Naive thymus-derived CD8-positive, alpha-beta T cell (primary cell): ENCODE results near the gene SMS. TPM values are rescaled to one million over a fixed set of nuclear protein-coding genes. Genes with fewer than 3 reads are reported as not detected.
A peak's percentile ranks its signal among the peaks of the same experiment; 100 is the strongest.

Source experiments
- ATAC-seq, 2 donors: fragments of 150-1000 bp; cut with Tn5 transposase in 1 of 2; sonication (Bioruptor Pico), chemical (Tn5 transposase) in 1 of 2; 1 replicate in 1 of 2; 2 replicates in 1 of 2; pipeline ENCODE4 v1.10.0; 2021; ENCODE audit warnings: mild to moderate bottlenecking in 2 of 2, moderate library complexity in 2 of 2
- POLR2A ChIA-PET: fragments of 350-600 bp; sonication (Branson Sonifier 250); formaldehyde crosslinking; loops from one replicate; lab custom pipeline; 2021; ENCODE audit warnings: antibody characterized with exemption; lab: Charles Lee
- DNase-seq, 10 donors: peaks; one replicate each; pipeline versions ENCODE4 v3.0.0 to v3.0.0-alpha.2; 2020 to 2022
- H3K27ac Mint-ChIP-seq, 10 donors: one replicate each; pipeline ENCODE4 v1.8.0; 2020 to 2022; ENCODE audit warnings: mild to moderate bottlenecking in 10 of 10, mixed read lengths in 10 of 10, moderate library complexity in 4 of 10, inconsistent platforms in 1 of 10
- H3K27me3 Mint-ChIP-seq, 5 donors: one replicate each; pipeline ENCODE4 v1.8.0; 2021 to 2022; ENCODE audit warnings: mixed read lengths in 5 of 5
- H3K36me3 Mint-ChIP-seq, 3 donors: one replicate each; pipeline ENCODE4 v1.8.0; 2020 to 2022; ENCODE audit warnings: mixed read lengths in 3 of 3, mild to moderate bottlenecking in 2 of 3, inconsistent platforms in 1 of 3
- H3K4me1 Mint-ChIP-seq, 4 donors: one replicate each; pipeline ENCODE4 v1.8.0; 2021 to 2022; ENCODE audit warnings: mixed read lengths in 4 of 4
- H3K4me3 Mint-ChIP-seq, 10 donors: one replicate each; pipeline ENCODE4 v1.8.0; 2020 to 2022; ENCODE audit warnings: mild to moderate bottlenecking in 10 of 10, mixed read lengths in 10 of 10, moderate library complexity in 6 of 10, inconsistent platforms in 1 of 10
- H3K9me3 Mint-ChIP-seq, 9 donors: one replicate each; pipeline ENCODE4 v1.8.0; 2020 to 2022; ENCODE audit warnings: mixed read lengths in 9 of 9, mild to moderate bottlenecking in 3 of 9, inconsistent platforms in 1 of 9, moderate library complexity in 1 of 9
- polyA plus RNA-seq, 3 donors: library from polyadenylated mRNA; unstranded; fragments of 300-500 nt; fragmentation: Illumina TruSeq; gene quantifications; one replicate each; pipeline ENCODE4 v1.2.3, GENCODE V29; 2021
- total RNA-seq, 8 experiments: library from RNA in 2 of 8; stranded (reverse) in 2 of 8; gene quantifications; one replicate each; pipeline ENCODE4 v1.2.3 and lab custom pipeline; 2021 to 2026

Gene SMS
- total and polyA plus RNA-seq, 5 experiments from 2014 or later = 19.2 to 39.5 (median 32.7) TPM

- POLR2A ChIA-PET = no interaction called here
- DNase-seq = no peak
- peaks cover 3 to 28% (median 19%) of the 10 kb centered on the region in 4 donors for H3K4me1 Mint-ChIP-seq
- peak overlapping the region in 2 of 10 donors; percentile 15 to 41 for H3K27ac Mint-ChIP-seq
- peak in 1 of 2 donors; percentile 14 for ATAC-seq
- no peak overlapping the region for H3K4me3 Mint-ChIP-seq
- peaks cover 0 to 44% (median 7%) of the 10 kb centered on the region in 3 donors for H3K36me3 Mint-ChIP-seq
- no peaks in the 10 kb centered on the region for H3K27me3 Mint-ChIP-seq
- H3K9me3 Mint-ChIP-seq = no peaks in the 10 kb centered on the region
Observed at GRCh38 chrX:21993265-21993664, 52.8 kb downstream of the SMS start.

- DNase-seq = no peak
- POLR2A ChIA-PET = no interaction called here
Observed at GRCh38 chrX:21996872-21997455, 56.5 kb downstream of the SMS start.

GRCh38 chrX:21998037-21998436, 57.5 kb downstream of the SMS start:
- Mint-ChIP-seq H3K27me3 (no peaks in the 10 kb centered on the region), H3K27ac (no peak overlapping the region), H3K4me3 (no peak overlapping the region), H3K9me3 (no peaks in the 10 kb centered on the region), H3K4me1 (peaks cover 3 to 30% (median 18%) of the 10 kb centered on the region in 4 donors), H3K36me3 (peaks cover 0 to 20% (median 6%) of the 10 kb centered on the region in 3 donors)
- ATAC-seq (no peak), DNase-seq (no peak)
- POLR2A ChIA-PET = no interaction called here

More at GRCh38 chrX:21996872-21997455, 56.5 kb downstream of the SMS start:
- H3K36me3 Mint-ChIP-seq = peaks cover 0 to 28% (median 6%) of the 10 kb centered on the region in 3 donors
- no peaks in the 10 kb centered on the region for H3K27me3 Mint-ChIP-seq
- peak overlapping the region in 4 of 10 donors; percentile 27 to 56 (median 38) for H3K27ac Mint-ChIP-seq
- peaks cover 3 to 26% (median 16%) of the 10 kb centered on the region in 4 donors for H3K4me1 Mint-ChIP-seq
- H3K4me3 Mint-ChIP-seq = no peak overlapping the region
- no peaks in the 10 kb centered on the region for H3K9me3 Mint-ChIP-seq
- no peak for ATAC-seq

GRCh38 chrX:22004866-22005265, 64.4 kb downstream of the SMS start:
- DNase-seq = peak in 5 of 10 donors; percentile 6 to 59 (median 16)
- POLR2A ChIA-PET = interaction anchor here (0.6 kb wide), 1 partner anchor 77 kb away, joined by 3 read pairs; no protein-coding TSS in a partner anchor
- peak in 1 of 2 donors; percentile 33 for ATAC-seq
- Mint-ChIP-seq H3K9me3 (peaks cover 0 to 4% (median 0%) of the 10 kb centered on the region in 9 donors), H3K4me3 (peak overlapping the region in 4 of 10 donors; percentile 2 to 61 (median 45)), H3K4me1 (peaks cover 0 to 33% (median 9%) of the 10 kb centered on the region in 4 donors), H3K27me3 (no peaks in the 10 kb centered on the region), H3K36me3 (peaks cover 0 to 10% (median 3%) of the 10 kb centered on the region in 3 donors), H3K27ac (peak overlapping the region in 4 of 10 donors; percentile 38 to 74 (median 57))

GRCh38 chrX:22012051-22012450, 71.5 kb downstream of the SMS start:
- POLR2A ChIA-PET = no interaction called here
- no peak for DNase-seq
- Mint-ChIP-seq H3K9me3 (peaks cover 0 to 4% (median 0%) of the 10 kb centered on the region in 9 donors), H3K36me3 (no peaks in the 10 kb centered on the region), H3K4me3 (no peak overlapping the region), H3K27me3 (no peaks in the 10 kb centered on the region), H3K4me1 (peaks cover 0 to 10% (median 0%) of the 10 kb centered on the region in 4 donors), H3K27ac (peak overlapping the region in 1 of 10 donors; percentile 28)
- no peak for ATAC-seq

- DNase-seq = no peak
- peak overlapping the region in 1 of 10 donors; percentile 68 for H3K27ac Mint-ChIP-seq
Observed at GRCh38 chrX:22012931-22013330, 72.4 kb downstream of the SMS start.

GRCh38 chrX:22015139-22015750, 74.7 kb downstream of the SMS start:
- no peak for ATAC-seq
- H3K27ac Mint-ChIP-seq = peak overlapping the region in 4 of 10 donors; percentile 11 to 63 (median 48)
- H3K27me3 Mint-ChIP-seq = no peaks in the 10 kb centered on the region
- H3K4me3 Mint-ChIP-seq = no peak overlapping the region
- POLR2A ChIA-PET = no interaction called here
- no peak for DNase-seq
- peaks cover 0 to 1% (median 0%) of the 10 kb centered on the region in 9 donors for H3K9me3 Mint-ChIP-seq
- H3K4me1 Mint-ChIP-seq = peaks cover 0 to 4% (median 0%) of the 10 kb centered on the region in 4 donors
- H3K36me3 Mint-ChIP-seq = no peaks in the 10 kb centered on the region

More at GRCh38 chrX:22012931-22013330, 72.4 kb downstream of the SMS start:
- Mint-ChIP-seq H3K27me3 (no peaks in the 10 kb centered on the region), H3K9me3 (peaks cover 0 to 4% (median 0%) of the 10 kb centered on the region in 9 donors), H3K36me3 (no peaks in the 10 kb centered on the region), H3K4me3 (no peak overlapping the region), H3K4me1 (peaks cover 0 to 8% (median 0%) of the 10 kb centered on the region in 4 donors)
- ATAC-seq = no peak
- POLR2A ChIA-PET = no interaction called here

GRCh38 chrX:22021751-22022324, 81.3 kb downstream of the SMS start:
- Mint-ChIP-seq H3K4me1 (no peaks in the 10 kb centered on the region), H3K27me3 (peaks cover 0 to 1% (median 0%) of the 10 kb centered on the region in 5 donors)

GRCh38 chrX:22024577-22024976, 84.1 kb downstream of the SMS start:
- DNase-seq (no peak), ATAC-seq (no peak)
- H3K4me3 Mint-ChIP-seq = no peak overlapping the region
- no peaks in the 10 kb centered on the region for H3K9me3 Mint-ChIP-seq
- H3K4me1 Mint-ChIP-seq = peaks cover 0 to 4% (median 0%) of the 10 kb centered on the region in 4 donors
- no peaks in the 10 kb centered on the region for H3K36me3 Mint-ChIP-seq
- no peak overlapping the region for H3K27ac Mint-ChIP-seq
- H3K27me3 Mint-ChIP-seq = peaks cover 0 to 1% (median 0%) of the 10 kb centered on the region in 5 donors
- POLR2A ChIA-PET = no interaction called here

More at GRCh38 chrX:22021751-22022324, 81.3 kb downstream of the SMS start:
- POLR2A ChIA-PET = no interaction called here
- no peaks in the 10 kb centered on the region for H3K36me3 Mint-ChIP-seq
- DNase-seq = no peak
- no peak overlapping the region for H3K27ac Mint-ChIP-seq
- no peaks in the 10 kb centered on the region for H3K9me3 Mint-ChIP-seq
- H3K4me3 Mint-ChIP-seq = no peak overlapping the region
- no peak for ATAC-seq

GRCh38 chrX:22025751-22026150, 85.2 kb downstream of the SMS start:
- no peaks in the 10 kb centered on the region for H3K9me3 Mint-ChIP-seq
- no peak overlapping the region for H3K27ac Mint-ChIP-seq
- peaks cover 0 to 1% (median 0%) of the 10 kb centered on the region in 5 donors for H3K27me3 Mint-ChIP-seq
- H3K36me3 Mint-ChIP-seq = no peaks in the 10 kb centered on the region
- H3K4me3 Mint-ChIP-seq = no peak overlapping the region
- ATAC-seq (no peak), DNase-seq (no peak)
- H3K4me1 Mint-ChIP-seq = peaks cover 0 to 6% (median 0%) of the 10 kb centered on the region in 4 donors
- POLR2A ChIA-PET = no interaction called here

GRCh38 chrX:22026731-22027130, 86.2 kb downstream of the SMS start:
- peaks cover 0 to 6% (median 0%) of the 10 kb centered on the region in 4 donors for H3K4me1 Mint-ChIP-seq
- H3K27ac Mint-ChIP-seq = no peak overlapping the region
- no peak for ATAC-seq
- no peaks in the 10 kb centered on the region for H3K27me3 Mint-ChIP-seq
- H3K36me3 Mint-ChIP-seq = no peaks in the 10 kb centered on the region
- no peak for DNase-seq
- no peak overlapping the region for H3K4me3 Mint-ChIP-seq
- H3K9me3 Mint-ChIP-seq = no peaks in the 10 kb centered on the region
- POLR2A ChIA-PET = no interaction called here

- no peaks in the 10 kb centered on the region for H3K9me3 Mint-ChIP-seq
- peaks cover 0 to 10% (median 0%) of the 10 kb centered on the region in 4 donors for H3K4me1 Mint-ChIP-seq
- H3K4me3 Mint-ChIP-seq = no peak within 1 kb of the TSS
- DNase-seq (no peak), ATAC-seq (no peak)
- POLR2A ChIA-PET = no interaction called here
- H3K36me3 Mint-ChIP-seq = no peaks in the 10 kb centered on the region
- no peak within 1 kb of the TSS for H3K27ac Mint-ChIP-seq
- H3K27me3 Mint-ChIP-seq = no peaks in the 10 kb centered on the region
Observed at GRCh38 chrX:22032084-22032483, 91.6 kb downstream of the SMS start, which contains the start of gene PHEX. TSS of gene PHEX (plus strand) at chrX:22032325. CDS start at chrX:22033006, 681 bp downstream.

GRCh38 chrX:22032506-22032905, 92.0 kb downstream of the SMS start:
- H3K27me3 Mint-ChIP-seq = no peaks in the 10 kb centered on the region
- no peak for ATAC-seq
- peaks cover 0 to 10% (median 0%) of the 10 kb centered on the region in 4 donors for H3K4me1 Mint-ChIP-seq

More at GRCh38 chrX:22032506-22032905, 92.0 kb downstream of the SMS start:
- Mint-ChIP-seq H3K27ac (no peak overlapping the region), H3K4me3 (no peak overlapping the region), H3K36me3 (no peaks in the 10 kb centered on the region), H3K9me3 (no peaks in the 10 kb centered on the region)
- no peak for DNase-seq
- POLR2A ChIA-PET = no interaction called here
